Spleen (tissue), 11 donors: ENCODE results near the gene TGM1. TPM values are rescaled to one million over a fixed set of nuclear protein-coding genes. Genes with fewer than 3 reads are reported as not detected.

Experiments
- DNase-seq: peaks from one replicate; pipeline ENCODE4 v3.0.0-alpha.2; 2020
- H3K27ac ChIP-seq, 8 donors: fragments of 200-600 bp; sonication (generic) in 7 of 8; 1 replicate in 4 of 8; 2 replicates in 4 of 8; pipeline versions ENCODE4 v1.5.0 to v1.8.0; 2016 to 2021; ENCODE audit warnings: inconsistent platforms in 4 of 8, mild to moderate bottlenecking in 4 of 8, moderate library complexity in 1 of 8
- H3K27me3 ChIP-seq, 7 donors: fragments of 200-600 bp; sonication (generic) in 6 of 7; replicated peaks in 1 of 7; 1 replicate in 4 of 7; 2 replicates in 3 of 7; pipeline versions ENCODE4 v1.5.0 to v1.8.0; 2016 to 2021; ENCODE audit warnings: inconsistent platforms in 3 of 7, mild to moderate bottlenecking in 1 of 7
- H3K36me3 ChIP-seq, 6 donors: fragments of 200-600 bp; sonication (generic) in 5 of 6; 1 replicate in 4 of 6; 2 replicates in 2 of 6; pipeline versions ENCODE4 v1.5.0 to v1.8.0; 2016 to 2021; ENCODE audit warnings: inconsistent platforms in 2 of 6
- H3K4me1 ChIP-seq, 6 donors: fragments of 200-600 bp; sonication (generic) in 5 of 6; 1 replicate in 3 of 6; 2 replicates in 3 of 6; pipeline versions ENCODE4 v1.5.0 to v1.8.0; 2016 to 2021; ENCODE audit warnings: inconsistent platforms in 3 of 6
- H3K4me3 ChIP-seq, 8 donors: fragments of 200-600 bp; sonication (generic) in 7 of 8; 1 replicate in 4 of 8; 2 replicates in 4 of 8; pipeline versions ENCODE4 v1.5.0 to v1.8.0; 2016 to 2021; ENCODE audit warnings: inconsistent platforms in 4 of 8, mild to moderate bottlenecking in 4 of 8, moderate library complexity in 2 of 8
- H3K9me3 ChIP-seq, 8 donors: fragments of 200-600 bp; sonication (generic) in 7 of 8; 1 replicate in 4 of 8; 2 replicates in 4 of 8; pipeline versions ENCODE4 v1.5.0 to v1.8.0; 2016 to 2021; ENCODE audit warnings: inconsistent platforms in 4 of 8
- POLR2A ChIP-seq, 3 donors: fragments of 450-650 bp; IDR thresholded peaks; one replicate each; pipeline ENCODE4 v1.5.1; 2017; ENCODE audit warnings: antibody characterized with exemption in 3 of 3, mild to moderate bottlenecking in 1 of 3
- POLR2AphosphoS5 ChIP-seq, 3 donors: sonication (generic); formaldehyde crosslinking; IDR thresholded peaks; one replicate each; pipeline ENCODE4 v1.5.1; 2017; ENCODE audit warnings: antibody characterized with exemption in 3 of 3
- WGBS, 5 donors: extraction: QIAGEN DNeasy Blood & Tissue Kit in 3 of 5; methylation state at CpG; one replicate each; pipeline versions ENCODE4 v1.1.5 to v1.1.7; 2013 to 2018; 5-methylcytosine and 5-hydroxymethylcytosine counted together
- intact Hi-C: fragments of 100-400 bp; cut with DNase I; formaldehyde crosslinking; loops from one replicate; pipeline ENCODE4 v1.15.0; 2023; ENCODE audit warnings: low total_unique reads
- polyA plus RNA-seq, 3 donors: library from polyadenylated mRNA; stranded (reverse); fragments of 200-250 nt; gene quantifications; one replicate each; pipeline ENCODE4 v1.2.1, GENCODE V29; 2013
- total RNA-seq, 7 donors: library from RNA; depleted of rRNA in 3 of 7; stranded (reverse); fragments of >200 nt in 3 of 7; fragmentation: NEBNext Ultra II Directional in 4 of 7; extraction: Animal tissue kit (Norgen Biotek cat#: 25700) in 4 of 7; gene quantifications; one replicate each; pipeline versions ENCODE4 v1.1.0 to v1.2.1, GENCODE V29; 2016 to 2021
- TF ChIP-seq, protein P1 (sequence below), 11 experiments: fragments of 200-600 bp in 7 of 11; fragments of 450-650 bp in 4 of 11; sonication (generic) in 4 of 11; IDR thresholded peaks in 8 of 11; conservative IDR thresholded peaks in 3 of 11; 1 replicate in 7 of 11; 2 replicates in 4 of 11; pipeline versions ENCODE4 v1.4.0 to v1.8.0; 2016 to 2021; ENCODE audit warnings: antibody characterized with exemption in 11 of 11, inconsistent platforms in 4 of 11, mild to moderate bottlenecking in 1 of 11
- donor health status: healthy with polysubstance abuse.
- donor health status: DM: no; HTN: no; CAD: no; lungs with moderate emphysema.
- donor health status: DM: no; HTN: no; CAD: no.
- donor health status: Bipolar disorder and iron deficiency.
- donor health status: healthy.
- donor health status: DM: no; HTN: no; CAD: no.
- donor health status: DM: yes; HTN: yes; CAD: no.

The TGM1 gene
- total and polyA plus RNA-seq, 10 donors = 1.4 to 4.8 (median 2.7) TPM

DNA sequence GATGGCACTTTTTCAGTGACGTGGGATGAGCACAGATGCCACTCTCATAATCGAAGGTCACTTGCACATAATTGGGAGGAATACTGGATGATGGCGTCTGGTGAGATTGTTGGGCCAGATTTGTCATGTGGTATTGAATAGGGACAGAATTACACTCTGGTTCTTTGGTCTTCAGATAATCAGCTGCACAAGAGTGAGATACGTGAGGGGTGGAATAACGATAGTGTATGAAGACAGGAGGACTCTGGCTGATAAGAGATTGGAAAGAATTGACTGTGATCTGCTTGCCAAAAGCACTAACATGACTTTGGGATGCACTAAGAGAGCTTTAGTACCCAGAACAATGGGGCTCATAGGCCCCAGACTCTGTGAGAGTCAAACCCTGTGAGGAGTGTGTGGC is 15.4 kb upstream of the TGM1 start:
- Histone ChIP-seq H3K36me3 (no peaks in the 10 kb centered on the region), H3K27me3 (no peaks in the 10 kb centered on the region), H3K4me1 (peaks cover 17 to 98% (median 78%) of the 10 kb centered on the region in 6 donors), H3K9me3 (no peaks in the 10 kb centered on the region), H3K4me3 (peak overlapping the region in 1 of 8 donors; percentile 46), H3K27ac (peak overlapping the region in 7 of 8 donors; percentile 53 to 100 (median 84))
- WGBS, 5 donors = 93 to 98% (median 96%) methylated on average over 5 of the region's 5 CpGs
- TF ChIP-seq POLR2AphosphoS5 (IDR thresholded peaks at IDR 0.05) (no peak), POLR2A (IDR thresholded peaks at IDR 0.05) (no peak)
- TF ChIP-seq, protein P1, sequence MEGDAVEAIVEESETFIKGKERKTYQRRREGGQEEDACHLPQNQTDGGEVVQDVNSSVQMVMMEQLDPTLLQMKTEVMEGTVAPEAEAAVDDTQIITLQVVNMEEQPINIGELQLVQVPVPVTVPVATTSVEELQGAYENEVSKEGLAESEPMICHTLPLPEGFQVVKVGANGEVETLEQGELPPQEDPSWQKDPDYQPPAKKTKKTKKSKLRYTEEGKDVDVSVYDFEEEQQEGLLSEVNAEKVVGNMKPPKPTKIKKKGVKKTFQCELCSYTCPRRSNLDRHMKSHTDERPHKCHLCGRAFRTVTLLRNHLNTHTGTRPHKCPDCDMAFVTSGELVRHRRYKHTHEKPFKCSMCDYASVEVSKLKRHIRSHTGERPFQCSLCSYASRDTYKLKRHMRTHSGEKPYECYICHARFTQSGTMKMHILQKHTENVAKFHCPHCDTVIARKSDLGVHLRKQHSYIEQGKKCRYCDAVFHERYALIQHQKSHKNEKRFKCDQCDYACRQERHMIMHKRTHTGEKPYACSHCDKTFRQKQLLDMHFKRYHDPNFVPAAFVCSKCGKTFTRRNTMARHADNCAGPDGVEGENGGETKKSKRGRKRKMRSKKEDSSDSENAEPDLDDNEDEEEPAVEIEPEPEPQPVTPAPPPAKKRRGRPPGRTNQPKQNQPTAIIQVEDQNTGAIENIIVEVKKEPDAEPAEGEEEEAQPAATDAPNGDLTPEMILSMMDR (IDR thresholded peaks at IDR 0.05 in 8 of 11, conservative IDR thresholded peaks at IDR 0.05 in 3 of 11) = no peak
- intact Hi-C loops = no loop called here
- no peak for DNase-seq

GRCh38 chr14:24277606-24278321 is 14.8 kb upstream of the TGM1 start:
- H3K4me1 ChIP-seq = peaks cover 17 to 100% (median 85%) of the 10 kb centered on the region in 6 donors
- intact Hi-C loops = no loop called here
- peak overlapping the region; percentile 53 to 100 (median 84) for H3K27ac ChIP-seq
- no peaks in the 10 kb centered on the region for H3K36me3 ChIP-seq
- H3K27me3 ChIP-seq = no peaks in the 10 kb centered on the region
- no peaks in the 10 kb centered on the region for H3K9me3 ChIP-seq
- peak in 2 of 3 donors; percentile 15 to 51 for TF ChIP-seq POLR2AphosphoS5 (IDR thresholded peaks at IDR 0.05)
- TF ChIP-seq, protein P1 (IDR thresholded peaks at IDR 0.05 in 8 of 11, conservative IDR thresholded peaks at IDR 0.05 in 3 of 11) = no peak
- TF ChIP-seq POLR2A (IDR thresholded peaks at IDR 0.05) = no peak
- peak overlapping the region in 1 of 8 donors; percentile 46 for H3K4me3 ChIP-seq
- 45 to 55% (median 47%) methylated on average over 11 of the region's 11 CpGs for WGBS, 5 donors
- DNase-seq = peak; percentile 83

DNA sequence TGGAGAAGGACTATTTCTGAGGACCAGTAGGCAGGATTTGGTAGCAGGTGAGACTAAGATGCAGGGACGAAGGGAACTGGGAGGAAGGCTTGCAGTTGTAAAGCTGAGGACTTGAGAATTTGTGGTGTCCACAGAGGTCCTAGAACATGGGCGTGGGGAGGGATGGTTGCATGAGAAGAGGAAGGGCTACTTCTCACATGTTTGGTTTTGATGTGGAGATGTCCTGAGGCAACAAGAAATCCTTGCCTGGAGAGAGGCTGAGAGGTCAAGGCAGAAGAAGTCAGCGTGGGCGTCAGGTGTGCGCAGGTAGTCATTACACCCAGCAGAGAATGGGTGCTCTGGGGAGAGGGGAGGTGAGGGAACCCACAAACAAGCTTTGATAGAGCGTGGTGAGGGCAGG is 14.1 kb upstream of the TGM1 start:
- Histone ChIP-seq H3K4me1 (peaks cover 17 to 100% (median 89%) of the 10 kb centered on the region in 6 donors), H3K27ac (peak overlapping the region; percentile 53 to 100 (median 84))

DNA sequence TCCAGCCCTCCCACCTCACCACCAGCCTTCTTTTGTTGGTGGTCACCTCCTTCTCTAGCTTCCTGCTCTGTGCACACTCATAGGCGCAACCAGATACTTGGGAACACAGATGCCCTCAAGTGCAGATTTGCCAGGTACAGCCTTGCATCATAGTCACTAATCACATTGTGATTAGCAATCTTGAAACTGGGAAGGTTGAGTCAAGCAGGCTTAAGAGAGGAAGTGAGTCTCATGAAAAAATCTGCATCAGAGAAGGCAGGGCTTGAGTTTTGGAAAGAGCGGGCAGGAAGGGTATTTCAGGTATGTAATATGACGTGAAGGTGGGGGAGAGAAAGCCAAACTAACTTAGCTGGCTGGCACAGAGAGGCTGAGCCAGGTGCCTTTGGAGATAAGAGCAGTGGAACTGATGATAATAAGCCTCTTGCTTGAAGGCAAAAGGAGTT is 11.1 kb upstream of the TGM1 start:
- Histone ChIP-seq H3K4me1 (peaks cover 16 to 95% (median 78%) of the 10 kb centered on the region in 6 donors), H3K36me3 (peaks cover 0 to 11% (median 4%) of the 10 kb centered on the region in 6 donors), H3K27me3 (no peaks in the 10 kb centered on the region), H3K27ac (peak overlapping the region in 7 of 8 donors; percentile 58 to 100 (median 95)), H3K9me3 (no peaks in the 10 kb centered on the region), H3K4me3 (no peak overlapping the region)
- peak in 1 of 3 donors; percentile 65 for TF ChIP-seq POLR2AphosphoS5 (IDR thresholded peaks at IDR 0.05)
- TF ChIP-seq, protein P1 (IDR thresholded peaks at IDR 0.05 in 8 of 11, conservative IDR thresholded peaks at IDR 0.05 in 3 of 11) = no peak
- no peak for TF ChIP-seq POLR2A (IDR thresholded peaks at IDR 0.05)
- intact Hi-C loops = no loop called here
- no peak for DNase-seq
- 33 to 67% (median 39%) methylated on average over 3 of the region's 3 CpGs for WGBS, 5 donors

More for the DNA sequence above, 14.1 kb upstream of the TGM1 start:
- Histone ChIP-seq H3K9me3 (no peaks in the 10 kb centered on the region), H3K27me3 (no peaks in the 10 kb centered on the region), H3K4me3 (peak overlapping the region in 1 of 8 donors; percentile 46), H3K36me3 (no peaks in the 10 kb centered on the region)
- intact Hi-C loops = no loop called here
- DNase-seq = peak; percentile 66
- 84 to 94% (median 87%) methylated on average over 6 of the region's 6 CpGs for WGBS, 5 donors
- TF ChIP-seq POLR2AphosphoS5 (IDR thresholded peaks at IDR 0.05) (no peak), POLR2A (IDR thresholded peaks at IDR 0.05) (no peak)
- TF ChIP-seq, protein P1 (IDR thresholded peaks at IDR 0.05 in 8 of 11, conservative IDR thresholded peaks at IDR 0.05 in 3 of 11) = no peak
